WTC11 (cell line): ENCODE results near the gene FOXRED2.

Experiments
- CTCF ChIP-seq: fragments of 200-600 bp; IDR thresholded peaks from 2 replicates; pipeline ENCODE4 v1.8.0; 2022; ENCODE audit warnings: antibody characterized with exemption
- ESRRA ChIP-seq: sonication (generic); formaldehyde crosslinking; IDR thresholded peaks from 2 replicates; pipeline ENCODE4 v1.8.1; 2022; ENCODE audit warnings: mild to moderate bottlenecking, missing genetic modification reagents, borderline replicate concordance
- MLX ChIP-seq: sonication (generic); formaldehyde crosslinking; IDR thresholded peaks from 2 replicates; pipeline ENCODE4 v1.8.1; 2023; ENCODE audit warnings: mild to moderate bottlenecking, missing genetic modification reagents, moderate library complexity
- NFE2L1 ChIP-seq: sonication (generic); formaldehyde crosslinking; IDR thresholded peaks from 2 replicates; pipeline ENCODE4 v1.8.1; 2023; ENCODE audit warnings: missing genetic modification reagents
- NR2C2 ChIP-seq: sonication (generic); formaldehyde crosslinking; IDR thresholded peaks from 2 replicates; pipeline ENCODE4 v1.8.0; 2022; ENCODE audit warnings: mild to moderate bottlenecking, missing genetic modification reagents
- STAT6 ChIP-seq: sonication (generic); formaldehyde crosslinking; conservative IDR thresholded peaks from 2 replicates; pipeline ENCODE4 v1.8.1; 2023; ENCODE audit warnings: mild to moderate bottlenecking, low read depth, missing genetic modification reagents, moderate library complexity
- TCF7 ChIP-seq: sonication (generic); formaldehyde crosslinking; IDR thresholded peaks from 2 replicates; pipeline ENCODE4 v1.8.0; 2022; ENCODE audit warnings: mild to moderate bottlenecking, low read depth, missing genetic modification reagents, moderate library complexity
- USF1 ChIP-seq: sonication (generic); formaldehyde crosslinking; IDR thresholded peaks from 2 replicates; pipeline ENCODE4 v1.8.0; 2022; ENCODE audit warnings: mild to moderate bottlenecking, missing genetic modification reagents

GRCh38 chr22:36470994-36471331, 35.9 kb downstream of the FOXRED2 start:
- no peak for TF ChIP-seq TCF7 (CRISPR knock-in tag)
- TF ChIP-seq CTCF = no peak
- no peak for TF ChIP-seq ESRRA
- TF ChIP-seq NR2C2 (CRISPR knock-in tag) = no peak
- TF ChIP-seq MLX (CRISPR knock-in tag) = no peak
- no peak for TF ChIP-seq USF1 (CRISPR knock-in tag)
- no peak for TF ChIP-seq NFE2L1 (CRISPR knock-in tag)
- TF ChIP-seq STAT6 (CRISPR knock-in tag) = no peak
